Adipose tissue (tissue), 3 donors: ENCODE data around the gene LEMD2. TPM values are rescaled to one million over a fixed set of nuclear protein-coding genes. Genes with fewer than 3 reads are reported as not detected.

Source experiments
- H3K27ac ChIP-seq: one replicate; pipeline ENCODE4 v1.5.1; 2013; ENCODE audit warnings: low read depth, low read length
- WGBS, 3 donors: extraction: QIAGEN DNeasy Blood & Tissue Kit; methylation state at CpG; one replicate each; pipeline ENCODE4 v1.1.7; 2013; 5-methylcytosine and 5-hydroxymethylcytosine counted together
- polyA plus RNA-seq, 3 donors: library from polyadenylated mRNA; stranded (reverse); fragments of 200-250 nt; gene quantifications; one replicate each; pipeline ENCODE4 v1.2.3, GENCODE V29; 2013
- donor health status: healthy with polysubstance abuse.
- donor health status: Bipolar disorder and iron deficiency.
- donor health status: healthy.

The LEMD2 gene
- polyA plus RNA-seq, 3 donors = 30.3 to 39.5 (median 32.3) TPM

DNA sequence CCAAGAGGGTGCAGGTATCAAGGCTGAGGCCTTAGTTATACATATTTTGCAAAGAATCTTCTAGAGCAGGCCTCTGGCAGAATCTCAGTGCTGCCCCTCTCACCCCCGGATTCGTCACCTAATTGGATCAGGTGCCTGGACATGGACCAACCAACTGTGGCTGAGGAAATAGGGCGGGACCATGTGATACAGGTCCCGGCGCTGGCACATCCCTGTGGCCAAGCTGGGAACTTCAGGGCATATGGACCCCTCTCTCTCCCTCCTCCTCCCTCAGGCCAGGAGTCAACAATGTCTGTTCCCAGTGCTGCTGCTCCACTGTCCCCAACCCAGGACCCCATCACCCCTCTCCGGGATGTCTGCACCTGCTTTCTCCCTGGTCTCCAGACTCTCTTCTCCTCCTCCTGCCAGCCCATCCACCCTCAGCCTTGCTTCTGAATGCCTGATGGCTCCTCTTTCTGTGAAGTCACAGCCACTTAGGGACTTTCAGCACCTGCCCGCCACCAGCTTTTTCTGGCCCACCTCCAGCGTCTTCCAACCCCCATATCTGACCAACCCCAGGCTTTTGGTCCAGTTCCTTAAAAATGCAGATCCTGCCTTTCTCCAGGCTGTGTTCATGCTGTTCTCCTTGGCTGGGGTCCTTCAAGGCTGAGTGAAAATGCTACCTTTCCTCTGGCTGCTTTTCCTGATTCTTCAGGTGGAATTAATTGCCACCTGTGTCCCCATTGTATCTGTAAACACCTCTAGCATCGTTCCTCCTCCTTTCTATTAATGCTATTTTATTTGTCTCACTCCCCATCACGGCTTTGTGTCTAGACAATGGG lies 33.9 kb upstream of the LEMD2 start:
- 45 to 77% (median 71%) methylated on average over 10 of the region's 10 CpGs for WGBS, 3 donors

DNA sequence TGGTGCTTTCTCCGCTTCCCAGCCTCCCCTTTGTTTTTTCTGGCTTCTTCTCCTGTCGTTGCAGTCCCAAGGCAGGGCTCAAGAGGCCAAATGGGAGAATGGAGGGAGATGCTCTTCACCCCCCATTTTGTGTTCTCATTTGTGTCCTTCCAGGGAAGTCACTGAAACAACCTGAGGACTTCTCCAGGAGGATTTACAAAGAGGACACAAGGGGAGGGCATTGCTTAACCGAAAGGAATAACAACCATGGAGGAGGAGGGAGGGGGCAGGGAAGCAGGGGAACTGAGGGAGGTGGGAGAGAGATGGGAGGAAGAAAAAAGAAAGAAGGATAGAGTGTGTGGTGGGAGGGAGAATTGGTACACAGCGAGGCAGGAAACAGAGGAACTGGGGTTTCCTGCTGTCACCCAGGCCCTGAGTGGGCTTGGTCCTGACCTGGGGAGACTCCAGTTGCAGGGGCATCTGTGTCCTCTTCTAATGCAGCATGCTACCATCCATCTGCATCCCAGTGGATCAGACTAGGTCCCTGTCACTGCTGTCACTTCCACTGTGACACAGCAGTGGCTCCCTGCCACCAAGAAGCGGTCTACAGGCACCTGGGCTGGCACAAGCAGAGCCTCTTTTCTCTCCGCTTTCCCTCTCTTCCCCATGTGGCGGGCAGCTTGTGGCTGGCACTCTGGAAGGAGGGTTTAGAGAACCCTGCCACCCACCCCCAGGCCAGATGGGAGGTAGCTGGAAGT lies 32.0 kb upstream of the LEMD2 start:
- 46 to 76% (median 65%) methylated on average over 7 of the region's 7 CpGs for WGBS, 3 donors
- H3K27ac ChIP-seq = no peak overlapping the region

More for the DNA sequence above, 33.9 kb upstream of the LEMD2 start:
- no peak overlapping the region for H3K27ac ChIP-seq

DNA sequence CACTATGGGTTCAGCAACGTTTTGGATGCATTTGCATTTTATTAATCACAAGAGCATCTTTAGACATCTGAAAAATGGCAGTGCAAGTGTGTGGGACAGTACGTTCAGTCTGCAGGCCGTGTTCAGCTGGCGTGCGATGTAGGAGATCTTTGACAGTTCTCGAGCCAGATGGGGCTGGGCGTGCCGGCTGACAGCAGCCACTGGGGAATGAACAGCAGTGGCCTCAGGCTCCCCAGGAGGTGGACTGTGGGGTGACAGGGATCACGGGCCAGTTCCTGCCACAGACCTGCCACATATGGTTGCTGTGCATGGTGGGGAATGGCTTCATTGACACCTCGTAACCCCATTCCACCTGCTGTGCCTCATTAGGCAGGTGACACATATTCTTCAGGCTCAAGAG lies 31.3 kb upstream of the LEMD2 start:
- no peak overlapping the region for H3K27ac ChIP-seq
- WGBS, 3 donors = 59 to 71% (median 71%) methylated on average over 10 of the region's 10 CpGs

DNA sequence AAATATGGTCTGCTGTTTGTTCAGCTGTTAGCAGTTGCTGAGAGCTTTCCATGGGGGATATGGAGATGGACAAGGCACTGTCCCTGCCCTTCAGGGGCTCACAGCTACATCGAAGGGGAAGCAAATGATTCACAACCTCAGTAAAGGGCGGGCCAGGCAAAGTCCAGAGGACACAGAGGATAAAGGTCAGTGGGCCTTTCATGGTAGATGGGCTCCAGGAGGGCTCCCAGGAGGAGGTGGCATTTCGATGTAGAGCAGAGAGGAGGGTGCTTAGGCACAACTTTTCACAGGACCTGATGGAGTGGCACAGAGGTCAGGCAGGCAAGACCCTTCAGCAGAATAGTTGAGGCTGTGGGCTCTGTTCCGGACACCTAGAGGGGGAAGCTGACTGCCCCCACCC lies 30.1 kb upstream of the LEMD2 start:
- no peak overlapping the region for H3K27ac ChIP-seq
- WGBS, 3 donors = 66 to 89% (median 80%) methylated on average over 4 of the region's 4 CpGs

DNA sequence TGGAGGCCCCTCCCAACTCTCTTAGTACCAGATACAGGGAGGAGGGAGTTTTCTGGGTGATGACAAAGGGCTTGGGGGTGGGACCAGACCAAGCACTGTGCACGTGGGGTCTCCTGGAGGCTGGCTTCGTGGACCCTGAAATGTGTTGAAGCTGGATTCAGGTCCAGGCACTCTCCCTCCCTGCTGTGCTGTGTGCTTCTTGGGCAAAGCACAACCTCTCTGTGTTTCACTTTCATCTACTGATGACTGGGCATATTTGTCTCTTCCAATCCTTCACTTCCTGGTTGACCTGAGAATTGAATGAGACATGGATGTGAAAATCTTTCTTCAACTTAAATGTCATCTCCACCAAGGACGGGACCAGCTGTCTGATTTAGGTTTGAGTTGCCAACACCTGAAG lies 29.4 kb upstream of the LEMD2 start:
- WGBS, 3 donors = 56 to 79% (median 76%) methylated on average over 3 of the region's 3 CpGs

DNA sequence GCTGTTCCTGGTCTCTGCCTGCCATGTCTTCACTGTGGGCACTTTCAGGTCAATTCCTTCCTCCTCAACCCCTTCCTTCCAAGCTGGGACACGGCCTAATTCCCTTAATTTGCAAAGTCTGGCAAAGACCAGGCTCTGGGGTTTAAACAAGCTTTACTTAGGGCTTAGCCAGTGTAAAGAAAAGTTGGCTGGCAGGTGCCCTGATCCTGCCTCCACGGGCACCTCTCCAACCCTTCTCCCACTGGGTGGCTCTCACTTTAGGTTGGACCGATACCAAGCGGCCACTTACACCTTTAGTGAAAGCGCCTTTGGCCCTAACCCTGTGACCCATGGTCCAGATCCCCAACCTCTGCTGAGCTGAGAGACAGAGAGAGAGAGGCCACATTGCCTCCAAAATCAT lies 28.6 kb upstream of the LEMD2 start:
- WGBS, 3 donors = 73 to 80% (median 78%) methylated on average over 5 of the region's 5 CpGs
- H3K27ac ChIP-seq = no peak overlapping the region

More for the DNA sequence above, 29.4 kb upstream of the LEMD2 start:
- no peak overlapping the region for H3K27ac ChIP-seq

DNA sequence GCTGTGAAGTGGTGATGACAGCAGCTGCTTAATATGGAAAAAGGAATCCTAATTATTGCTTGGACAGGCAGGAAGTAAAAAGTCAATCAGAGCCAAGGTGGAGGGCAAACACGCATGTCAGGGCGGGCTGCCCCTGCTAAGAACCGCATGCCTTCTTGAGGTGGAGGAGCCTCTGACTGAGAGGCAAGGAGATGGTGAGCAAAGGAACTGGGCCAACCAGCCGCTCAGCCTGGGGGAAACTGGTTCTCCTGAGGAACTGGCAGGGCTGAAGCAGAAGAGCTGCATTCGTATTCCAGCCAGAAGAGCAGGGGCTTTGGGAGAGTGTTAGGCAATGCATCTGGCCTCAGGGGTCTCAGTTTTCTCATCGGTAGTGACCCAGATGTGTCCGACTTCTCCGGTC lies 28.0 kb upstream of the LEMD2 start:
- 57 to 78% (median 75%) methylated on average over 8 of the region's 8 CpGs for WGBS, 3 donors
- H3K27ac ChIP-seq = no peak overlapping the region

DNA sequence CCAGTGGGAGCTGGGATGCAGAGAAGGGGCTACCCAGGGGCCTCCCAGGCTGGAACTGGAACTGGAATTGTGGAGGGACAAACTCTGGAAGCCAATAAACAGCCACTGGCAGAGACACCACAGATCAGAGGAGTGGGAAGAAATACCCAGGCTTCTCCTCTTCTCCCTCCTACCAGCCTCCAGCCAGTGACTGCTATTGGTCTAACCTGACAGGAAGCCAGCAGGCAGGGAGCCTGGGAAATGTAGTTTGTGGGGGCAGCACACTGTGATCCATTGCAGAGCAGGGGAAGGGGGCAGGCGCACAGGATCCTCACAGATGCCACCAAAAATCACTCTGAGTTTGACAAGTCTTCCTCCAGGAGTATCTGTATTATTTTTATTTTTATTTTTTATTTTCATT lies 26.9 kb upstream of the LEMD2 start:
- 13 to 25% (median 24%) methylated on average over 1 of the region's 1 CpG for WGBS, 3 donors
- no peak overlapping the region for H3K27ac ChIP-seq

DNA sequence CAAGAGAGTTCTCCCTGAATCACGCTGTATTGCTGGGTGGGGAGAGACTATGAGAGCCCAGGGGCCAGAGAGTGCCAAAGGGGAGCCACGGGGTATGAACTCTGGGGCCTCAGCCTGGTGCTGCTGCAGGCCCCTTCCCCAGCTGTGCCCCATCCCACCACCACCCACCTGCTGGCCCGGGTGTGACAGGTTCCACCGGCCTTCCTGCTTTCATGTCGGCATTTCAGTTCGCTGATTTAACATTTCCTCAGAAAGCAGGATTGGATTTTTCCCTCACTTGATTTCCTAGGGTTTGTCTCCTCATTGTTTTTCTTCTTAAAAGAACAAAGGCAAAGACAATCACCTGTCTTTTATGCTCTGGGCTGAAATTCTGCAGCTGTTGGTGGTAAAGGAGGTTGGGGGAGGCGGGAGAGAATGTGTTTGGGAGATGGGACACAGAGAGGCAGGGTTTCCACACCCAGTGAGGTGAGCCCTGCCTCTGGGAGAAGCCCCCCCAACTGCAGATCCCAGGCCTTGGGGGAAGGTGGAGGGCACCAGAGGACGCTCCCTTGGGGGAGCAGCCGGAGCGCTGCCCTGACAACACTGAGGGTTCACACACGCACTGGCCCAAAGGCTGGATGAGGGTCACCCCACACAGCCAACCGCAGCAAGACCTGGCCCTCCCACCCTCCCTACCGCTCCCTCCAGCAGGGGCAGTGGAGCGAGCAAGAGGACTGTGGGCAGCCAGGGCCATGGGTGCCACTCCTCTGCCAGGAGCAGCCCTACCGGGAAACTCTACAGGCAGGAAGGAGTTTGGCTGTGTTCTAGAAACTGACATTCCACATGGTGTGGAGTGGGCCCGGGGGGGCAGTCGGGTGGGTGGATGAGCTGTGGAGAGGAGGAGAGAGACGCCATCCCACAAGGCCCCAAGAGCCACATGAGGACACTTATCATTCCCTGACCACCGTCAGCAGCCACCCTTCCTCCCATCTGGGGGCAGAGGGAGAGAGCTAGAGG lies 25.4 kb upstream of the LEMD2 start:
- no peak overlapping the region for H3K27ac ChIP-seq
- 66 to 68% (median 67%) methylated on average over 18 to 19 of the region's 19 CpGs for WGBS, 3 donors

DNA sequence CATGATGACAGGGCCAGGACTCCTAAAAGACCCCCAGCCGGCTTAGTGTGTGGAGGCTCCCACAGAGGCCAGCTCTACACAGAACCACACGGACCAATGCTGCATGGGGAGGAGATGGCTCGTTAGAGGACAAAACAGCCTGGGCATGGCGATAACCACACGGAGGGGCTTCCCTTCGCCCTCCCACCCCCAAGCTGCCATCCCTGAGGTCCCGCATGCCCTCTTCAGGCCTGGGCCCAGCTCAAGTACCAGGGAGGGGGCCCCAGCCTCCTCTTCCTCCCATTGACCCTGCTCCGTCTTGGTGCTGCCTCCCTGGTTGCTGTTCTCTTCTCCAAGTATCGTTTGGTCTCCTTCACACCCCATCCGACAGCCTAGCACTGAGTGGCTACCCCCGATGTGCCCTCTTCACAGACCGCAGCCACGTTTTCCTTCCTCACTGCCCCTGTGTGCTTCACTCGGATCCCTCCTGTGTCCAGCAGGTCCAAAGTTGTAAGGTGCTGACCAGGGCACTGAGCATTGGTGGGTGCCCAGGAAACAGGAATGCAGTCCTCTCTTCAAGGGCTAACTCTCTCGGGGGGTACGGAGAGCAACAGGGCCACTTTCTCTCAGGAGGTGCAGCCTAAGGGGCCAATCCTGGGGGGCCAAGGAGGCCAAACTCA lies 24.4 kb upstream of the LEMD2 start:
- WGBS, 3 donors = 58 to 69% (median 61%) methylated on average over 15 to 16 of the region's 16 CpGs

DNA sequence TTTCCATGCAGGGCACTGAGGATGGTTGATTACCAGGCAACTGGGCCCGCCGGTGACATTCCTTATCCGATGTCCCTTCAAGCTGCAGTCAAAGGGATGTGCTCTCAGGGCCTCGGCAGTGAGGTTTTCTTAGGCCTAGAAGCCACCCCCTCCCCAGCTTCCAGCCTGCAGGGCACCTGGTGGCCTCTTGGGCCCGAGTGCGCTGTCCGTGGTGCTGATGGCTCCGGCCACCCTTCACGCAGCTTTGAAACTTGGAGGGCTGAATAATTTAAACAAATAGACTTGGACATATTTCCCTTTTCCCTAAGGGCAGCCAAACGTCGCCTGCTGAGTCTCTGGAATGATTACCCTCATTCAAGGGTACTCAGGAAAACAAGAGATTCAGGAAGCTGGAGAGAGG lies 23.7 kb upstream of the LEMD2 start:
- H3K27ac ChIP-seq = no peak overlapping the region
- 5 to 9% (median 7%) methylated on average over 9 to 11 of the region's 11 CpGs for WGBS, 3 donors

More for the DNA sequence above, 24.4 kb upstream of the LEMD2 start:
- H3K27ac ChIP-seq = no peak overlapping the region

DNA sequence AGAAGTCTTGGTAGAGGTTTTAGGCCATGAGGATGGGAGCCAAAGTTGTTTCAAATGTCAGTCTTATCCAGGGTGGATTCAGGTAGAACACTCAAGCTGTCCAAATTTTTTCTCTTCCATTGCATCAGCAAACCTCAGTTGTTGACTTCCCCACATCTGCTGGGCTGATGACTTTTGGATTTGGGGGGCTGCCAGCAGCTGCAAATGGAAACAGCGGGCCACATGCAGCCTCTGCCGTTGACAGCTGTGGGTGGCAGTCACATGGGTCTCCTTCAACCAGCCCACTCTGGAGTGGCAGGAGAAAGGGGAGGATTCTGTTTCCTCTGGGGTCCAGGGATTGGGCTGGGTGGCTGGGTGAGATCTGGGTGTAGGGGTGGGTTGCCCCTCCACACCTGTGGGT lies 20.7 kb upstream of the LEMD2 start:
- no peak overlapping the region for H3K27ac ChIP-seq
- 24 to 45% (median 28%) methylated on average over 2 of the region's 2 CpGs for WGBS, 3 donors

DNA sequence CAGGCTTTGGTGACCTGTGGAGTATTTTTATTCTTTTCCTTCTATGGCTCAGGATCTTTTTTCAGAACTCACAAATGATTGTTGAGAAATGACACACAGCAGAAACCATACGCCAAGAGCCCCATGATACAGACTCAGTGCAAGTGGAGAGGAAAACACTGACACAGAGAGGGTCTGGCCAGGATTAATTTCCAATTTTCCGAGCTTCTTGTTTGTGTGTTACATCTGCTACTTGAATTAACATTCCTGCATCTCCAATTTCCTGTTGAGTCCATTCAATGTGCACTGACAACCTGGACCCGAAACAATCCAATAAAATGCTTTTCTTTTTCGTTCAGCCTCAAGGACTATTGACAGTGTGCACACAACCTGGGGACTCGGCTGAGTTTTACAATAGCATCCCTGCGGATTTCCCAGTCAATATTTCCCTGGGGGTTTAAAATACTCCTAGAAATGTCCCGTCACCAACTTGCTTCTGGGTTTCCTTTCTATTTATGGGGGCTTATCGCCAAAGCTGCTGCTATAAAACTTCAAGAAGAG lies 19.8 kb upstream of the LEMD2 start:
- 37 to 53% (median 46%) methylated on average over 8 of the region's 8 CpGs for WGBS, 3 donors
- no peak overlapping the region for H3K27ac ChIP-seq

DNA sequence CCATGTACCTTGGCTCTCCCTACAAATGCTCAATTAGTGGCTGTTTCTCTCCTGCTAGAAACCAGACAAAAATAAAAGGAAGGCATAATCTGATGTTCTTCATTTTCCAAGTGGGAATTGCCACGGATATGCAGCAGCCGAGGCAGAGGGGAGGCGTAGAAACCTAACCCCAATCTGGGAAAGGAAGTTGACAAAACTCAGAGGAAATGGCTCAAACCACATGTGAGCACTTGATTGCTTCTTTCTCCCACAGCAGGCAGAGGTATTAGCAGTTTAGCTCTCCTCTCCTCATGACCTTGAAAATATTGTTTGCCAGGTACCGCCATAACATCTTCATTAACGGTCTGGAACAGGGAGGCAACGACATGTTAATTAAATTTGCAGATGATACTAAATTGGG lies 18.7 kb upstream of the LEMD2 start:
- 28 to 43% (median 39%) methylated on average over 6 of the region's 6 CpGs for WGBS, 3 donors
- no peak overlapping the region for H3K27ac ChIP-seq

DNA sequence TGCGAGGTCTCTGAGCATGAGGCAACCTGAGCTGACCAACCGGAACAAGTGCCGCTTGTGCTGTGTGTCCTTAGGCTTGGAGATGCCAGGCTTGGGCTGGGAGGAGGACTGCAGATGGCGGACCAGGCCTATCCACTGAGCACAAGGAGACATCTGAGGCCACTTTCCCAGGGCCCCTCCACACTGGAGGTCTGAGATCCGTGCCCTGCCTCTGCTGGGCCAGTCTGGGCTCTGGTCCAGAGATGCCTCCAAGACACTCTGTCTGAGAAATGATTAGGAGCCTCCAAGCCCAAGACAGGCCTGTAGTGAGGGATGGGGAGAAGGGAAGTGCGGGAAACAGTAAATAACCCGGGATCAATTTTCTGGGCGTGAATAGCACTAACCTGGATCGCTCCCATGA lies 17.9 kb upstream of the LEMD2 start:
- no peak overlapping the region for H3K27ac ChIP-seq
- 73 to 86% (median 80%) methylated on average over 9 of the region's 9 CpGs for WGBS, 3 donors

DNA sequence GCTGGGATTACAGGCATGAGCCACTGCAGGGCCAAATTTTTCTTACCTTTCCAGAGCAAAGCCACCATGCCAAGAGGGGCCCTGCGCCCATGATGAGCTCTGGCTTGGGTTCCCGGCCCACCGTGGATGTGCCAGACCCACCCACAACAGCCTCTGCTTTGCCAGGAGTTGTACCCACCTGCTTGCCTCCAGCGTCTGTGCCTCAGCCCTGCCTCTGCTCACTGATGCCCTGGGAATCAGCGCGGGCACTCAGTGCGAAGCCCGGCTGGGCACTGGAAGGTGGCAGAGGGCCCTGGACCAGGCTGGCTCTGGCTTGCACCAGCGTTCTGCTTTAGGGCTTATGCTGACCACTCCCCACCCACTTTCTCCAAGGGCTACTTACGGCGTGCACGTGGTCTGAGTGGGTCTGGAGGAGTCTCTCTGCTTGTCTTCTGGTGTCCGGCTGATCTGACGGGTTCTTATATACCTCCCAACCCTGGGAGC lies 14.7 kb upstream of the LEMD2 start, which contains the start of gene MLN:
MLN (minus strand) TSS at position 433 of the 483 bp plus-strand sequence. CDS start 2,840 bp downstream, outside the sequence.
- H3K27ac ChIP-seq = no peak within 1 kb of the TSS
- WGBS, 3 donors = 76 to 84% (median 77%) methylated on average over 14 of the region's 14 CpGs

DNA sequence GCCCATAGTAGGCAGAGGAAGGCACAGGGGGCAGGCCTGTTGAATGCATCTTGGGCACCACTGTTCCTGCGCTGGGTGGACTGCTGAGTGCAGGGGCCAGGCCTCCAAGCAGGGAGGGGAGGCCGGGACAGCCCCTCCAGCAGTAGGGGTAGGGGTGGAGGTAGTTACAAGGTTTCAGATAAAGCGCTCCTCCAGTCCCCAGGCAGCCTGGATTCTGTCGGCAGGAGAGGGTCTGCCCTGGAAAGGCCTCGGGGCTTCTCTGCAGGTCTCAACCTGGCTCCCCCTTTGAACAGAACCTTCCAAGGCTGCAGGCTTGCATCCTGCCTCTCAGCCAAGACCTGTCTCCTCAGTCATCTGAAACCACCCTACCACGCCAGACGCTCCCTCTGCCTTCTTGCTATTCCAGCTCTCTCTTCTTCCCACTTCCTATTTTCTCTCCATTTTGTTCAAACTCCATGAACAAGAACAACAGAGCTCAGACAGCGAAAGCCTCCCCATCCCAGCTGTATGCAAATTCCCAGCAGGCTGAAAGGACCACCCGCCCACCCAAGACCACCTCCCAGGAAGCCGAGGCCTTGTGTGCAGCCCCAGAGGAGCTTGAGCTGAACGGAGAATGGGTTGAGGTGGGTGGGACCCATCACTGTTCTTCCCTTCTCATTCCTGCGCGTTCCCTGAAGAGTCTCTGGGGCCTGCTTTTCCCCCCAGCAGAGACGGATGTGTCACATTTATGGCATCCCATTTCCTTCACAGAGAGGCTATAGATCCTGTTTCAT lies 13.4 kb upstream of the LEMD2 start:
- H3K27ac ChIP-seq = no peak overlapping the region
- 76 to 81% (median 79%) methylated on average over 14 of the region's 14 CpGs for WGBS, 3 donors
